Common myeloid progenitor, CD34-positive (primary cell): ENCODE data around the gene FCRL6.

Experiments used
- CTCF ChIA-PET: fragments of 350-600 bp; sonication (Branson Sonifier 250); formaldehyde crosslinking; loops from one replicate; lab custom pipeline; 2021; ENCODE audit warnings: antibody characterized with exemption; lab: Charles Lee
- POLR2A ChIA-PET: fragments of 350-600 bp; sonication (Branson Sonifier 250); formaldehyde crosslinking; loops from one replicate; lab custom pipeline; 2021; ENCODE audit warnings: antibody characterized with exemption; lab: Charles Lee
- DNase-seq, 3 donors: peaks; one replicate each; pipeline versions ENCODE4 v3.0.0 to v3.0.0-alpha.2; 2013
- H3K27ac ChIP-seq, 2 experiments: 1 replicate in 1 of 2; 2 replicates in 1 of 2; pipeline ENCODE4 v1.7.0; 2013; ENCODE audit warnings: inconsistent platforms in 2 of 2, low read length in 2 of 2, mild to moderate bottlenecking in 2 of 2, low read depth in 1 of 2, moderate library complexity in 1 of 2; ENCODE audit not compliant: severe bottlenecking in 2 of 2, insufficient read depth in 1 of 2, poor library complexity in 1 of 2
- H3K27me3 ChIP-seq, 5 experiments: replicated peaks in 2 of 5; 1 replicate in 3 of 5; 2 replicates in 2 of 5; pipeline versions ENCODE4 v1.6.1 to v1.7.0; 2013; ENCODE audit warnings: low read length in 4 of 5, mild to moderate bottlenecking in 2 of 5, moderate library complexity in 2 of 5, inconsistent platforms in 1 of 5; ENCODE audit not compliant: insufficient read depth in 5 of 5, control insufficient read depth in 4 of 5
- H3K36me3 ChIP-seq, 4 experiments: 1 replicate in 2 of 4; 2 replicates in 2 of 4; pipeline versions ENCODE4 v1.6.1 to v1.7.0; 2013; ENCODE audit warnings: low read length in 3 of 4, control low read depth in 1 of 4, mild to moderate bottlenecking in 1 of 4; ENCODE audit not compliant: control insufficient read depth in 4 of 4, insufficient read depth in 4 of 4
- H3K4me1 ChIP-seq, 4 experiments: 1 replicate in 3 of 4; 2 replicates in 1 of 4; pipeline versions ENCODE4 v1.6.1 to v1.7.1; 2013; ENCODE audit warnings: low read length in 3 of 4, mild to moderate bottlenecking in 3 of 4, control low read depth in 1 of 4, inconsistent platforms in 1 of 4, moderate library complexity in 1 of 4; ENCODE audit not compliant: control insufficient read depth in 4 of 4, insufficient read depth in 4 of 4; ENCODE audit errors: control extremely low read depth in 1 of 4
- H3K4me3 ChIP-seq, 7 experiments: 1 replicate in 4 of 7; 2 replicates in 3 of 7; pipeline versions ENCODE4 v1.5.1 to v1.7.0; 2013; ENCODE audit warnings: mild to moderate bottlenecking in 7 of 7, low read length in 6 of 7, moderate library complexity in 6 of 7, inconsistent platforms in 2 of 7, low read depth in 2 of 7, control low read depth in 1 of 7; ENCODE audit not compliant: insufficient read depth in 4 of 7, control insufficient read depth in 1 of 7; ENCODE audit errors: extremely low read depth in 1 of 7
- H3K9me3 ChIP-seq, 5 experiments: 1 replicate in 4 of 5; 2 replicates in 1 of 5; pipeline versions ENCODE4 v1.6.1 to v1.7.1; 2013; ENCODE audit warnings: low read length in 4 of 5, mild to moderate bottlenecking in 2 of 5, inconsistent platforms in 1 of 5, low read depth in 1 of 5, moderate library complexity in 1 of 5; ENCODE audit not compliant: control insufficient read depth in 4 of 5, insufficient read depth in 2 of 5; ENCODE audit errors: control extremely low read depth in 1 of 5
- WGBS: methylation state at CpG from one replicate; pipeline ENCODE4 v1.1.5; 2013; ENCODE audit not compliant: insufficient coverage; 5-methylcytosine and 5-hydroxymethylcytosine counted together

FCRL6 gene

DNA sequence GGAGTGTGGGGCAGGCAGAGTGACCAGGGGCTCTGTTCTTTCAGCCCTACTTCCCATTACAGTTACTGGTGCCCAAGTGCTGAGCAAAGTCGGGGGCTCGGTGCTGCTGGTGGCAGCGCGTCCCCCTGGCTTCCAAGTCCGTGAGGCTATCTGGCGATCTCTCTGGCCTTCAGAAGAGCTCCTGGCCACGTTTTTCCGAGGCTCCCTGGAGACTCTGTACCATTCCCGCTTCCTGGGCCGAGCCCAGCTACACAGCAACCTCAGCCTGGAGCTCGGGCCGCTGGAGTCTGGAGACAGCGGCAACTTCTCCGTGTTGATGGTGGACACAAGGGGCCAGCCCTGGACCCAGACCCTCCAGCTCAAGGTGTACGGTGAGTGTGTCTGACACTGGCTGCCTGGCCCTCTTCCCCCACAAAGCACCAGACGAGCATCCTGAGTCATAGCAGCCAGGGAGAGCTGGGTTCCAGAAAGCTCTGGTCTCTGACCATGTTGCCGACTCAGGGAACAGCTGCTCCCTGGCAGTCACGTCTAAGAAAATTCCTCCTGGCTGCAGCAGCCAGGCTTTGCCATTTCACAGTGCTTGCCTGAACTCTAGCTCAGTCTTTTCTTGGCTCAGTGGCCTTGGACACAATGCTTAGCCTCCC, 27.8 kb downstream of the FCRL6 start:
- ChIA-PET CTCF (interaction anchor here (0.7 to 11.9 kb wide), 17 partner anchors 10 to 186 kb away, joined by 3 to 111 read pairs (median 4); partner anchors contain the start of gene FCRL6), POLR2A (interaction anchor here (1.1 kb wide), 1 partner anchor 63 kb away, joined by 3 read pairs; no protein-coding TSS in a partner anchor)
- Histone ChIP-seq H3K9me3 (no peaks in the 10 kb centered on the region), H3K4me1 (peaks cover 4 to 23% (median 18%) of the 10 kb centered on the region in 4 experiments), H3K4me3 (no peak overlapping the region), H3K36me3 (no peaks in the 10 kb centered on the region), H3K27ac (no peak overlapping the region), H3K27me3 (no peaks in the 10 kb centered on the region)
- 98% methylated on average over 17 of the region's 18 CpGs for WGBS
- DNase-seq = no peak

- ChIA-PET CTCF (interaction anchor here (0.7 to 11.9 kb wide), 9 partner anchors 11 to 61 kb away, joined by 3 to 111 read pairs (median 7); partner anchors contain the start of gene FCRL6), POLR2A (interaction anchor here (1.1 kb wide), 1 partner anchor 62 kb away, joined by 3 read pairs; no protein-coding TSS in a partner anchor)
- H3K9me3 ChIP-seq = no peaks in the 10 kb centered on the region
- no peak overlapping the region for H3K4me3 ChIP-seq
- no peaks in the 10 kb centered on the region for H3K27me3 ChIP-seq
- DNase-seq = no peak
- H3K4me1 ChIP-seq = peaks cover 2 to 18% (median 14%) of the 10 kb centered on the region in 4 experiments
- no peaks in the 10 kb centered on the region for H3K36me3 ChIP-seq
- no peak overlapping the region for H3K27ac ChIP-seq
- WGBS = 92% methylated on average over 6 of the region's 8 CpGs
Measured at GRCh38 chr1:159830722-159831121, 28.6 kb downstream of the FCRL6 start.

DNA sequence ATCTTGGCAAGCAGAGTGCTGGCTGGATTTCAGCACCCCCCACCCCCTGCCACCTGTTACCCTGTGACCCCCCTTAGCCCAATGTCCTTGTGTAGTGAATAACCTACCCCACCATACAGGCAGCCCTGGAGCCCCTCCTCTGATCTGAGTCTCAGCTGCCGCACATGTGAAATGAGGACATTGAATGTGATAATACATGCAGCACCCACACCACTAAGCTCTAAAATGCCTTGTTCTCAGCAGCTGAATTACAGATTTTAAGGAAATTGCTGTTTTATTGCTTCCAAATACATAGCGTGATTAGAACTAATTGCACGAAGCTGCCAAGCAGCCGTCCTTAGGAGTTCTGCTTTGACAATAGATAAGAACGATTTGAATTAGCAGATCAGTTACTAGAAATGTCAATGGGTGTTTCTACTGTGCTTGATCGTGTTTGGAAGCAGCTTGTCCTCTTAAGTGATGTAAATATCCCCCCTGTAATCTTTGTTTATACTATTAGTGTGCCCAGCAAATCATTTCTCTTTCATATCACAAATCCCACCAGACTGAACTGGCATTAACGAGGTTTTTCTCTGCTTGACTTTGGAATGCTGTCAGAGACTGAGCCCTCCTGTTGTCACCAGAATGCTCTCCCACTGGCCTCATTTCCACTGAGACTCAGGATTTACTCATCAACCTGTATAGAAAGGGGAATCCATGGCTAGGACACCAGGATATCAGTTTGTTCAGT, 29.4 kb downstream of the FCRL6 start:
- CTCF ChIA-PET = interaction anchor here (0.7 to 11.9 kb wide), 10 partner anchors 10 to 60 kb away, joined by 3 to 111 read pairs (median 5); partner anchors contain the start of gene FCRL6
- H3K27me3 ChIP-seq = no peaks in the 10 kb centered on the region
- H3K27ac ChIP-seq = no peak overlapping the region
- H3K4me1 ChIP-seq = peaks cover 0 to 10% (median 5%) of the 10 kb centered on the region in 4 experiments
- H3K36me3 ChIP-seq = no peaks in the 10 kb centered on the region
- no peak for DNase-seq
- 95% methylated on average over 5 of the region's 7 CpGs for WGBS
- POLR2A ChIA-PET = interaction anchor here (1.1 kb wide), 1 partner anchor 33 kb away, joined by 4 read pairs; no protein-coding TSS in a partner anchor
- no peaks in the 10 kb centered on the region for H3K9me3 ChIP-seq
- H3K4me3 ChIP-seq = no peak overlapping the region

DNA sequence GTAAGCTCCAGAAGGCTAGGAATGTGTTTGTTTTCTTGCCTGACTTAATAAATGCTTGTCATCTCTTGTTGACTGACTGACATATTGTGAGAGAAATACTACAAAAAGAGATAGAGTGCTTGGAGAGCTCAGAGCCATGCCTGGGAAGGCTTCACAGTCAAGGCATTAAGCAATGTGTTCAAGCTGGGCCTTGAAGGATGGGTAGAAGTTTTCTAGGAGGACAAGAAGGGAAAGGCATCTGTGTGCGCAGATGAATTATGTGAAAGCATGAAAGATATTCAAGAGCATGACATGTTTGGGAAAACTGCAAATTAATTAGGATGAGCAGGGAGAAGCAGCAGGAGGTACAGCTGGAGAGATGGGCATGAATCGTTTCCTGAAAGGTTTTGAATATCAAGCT, 30.1 kb downstream of the FCRL6 start:
- Histone ChIP-seq H3K27me3 (no peaks in the 10 kb centered on the region), H3K27ac (no peak overlapping the region), H3K4me3 (no peak overlapping the region), H3K36me3 (no peaks in the 10 kb centered on the region), H3K9me3 (no peaks in the 10 kb centered on the region), H3K4me1 (peaks cover 0 to 4% (median 1%) of the 10 kb centered on the region in 4 experiments)
- ChIA-PET CTCF (interaction anchor here (0.7 to 11.9 kb wide), 10 partner anchors 9 to 107 kb away, joined by 3 to 111 read pairs (median 4); partner anchors contain the start of gene FCRL6), POLR2A (interaction anchor here (1.1 kb wide), 1 partner anchor 33 kb away, joined by 4 read pairs; no protein-coding TSS in a partner anchor)
- 100% methylated on average over 2 of the region's 2 CpGs for WGBS
- DNase-seq = no peak

- CTCF ChIA-PET = interaction anchor here (1.0 to 1.6 kb wide), 2 partner anchors 14 to 101 kb away, joined by 3 read pairs; no protein-coding TSS in a partner anchor
- 83% methylated on average over 1 of the region's 3 CpGs for WGBS
- Histone ChIP-seq H3K9me3 (no peaks in the 10 kb centered on the region), H3K4me3 (no peak overlapping the region), H3K36me3 (no peaks in the 10 kb centered on the region), H3K27ac (no peak overlapping the region), H3K27me3 (no peaks in the 10 kb centered on the region), H3K4me1 (peaks cover 0 to 5% (median 0%) of the 10 kb centered on the region in 4 experiments)
- POLR2A ChIA-PET = no interaction called here
- DNase-seq = no peak
Measured at GRCh38 chr1:159835356-159835755, 33.2 kb downstream of the FCRL6 start.

DNA sequence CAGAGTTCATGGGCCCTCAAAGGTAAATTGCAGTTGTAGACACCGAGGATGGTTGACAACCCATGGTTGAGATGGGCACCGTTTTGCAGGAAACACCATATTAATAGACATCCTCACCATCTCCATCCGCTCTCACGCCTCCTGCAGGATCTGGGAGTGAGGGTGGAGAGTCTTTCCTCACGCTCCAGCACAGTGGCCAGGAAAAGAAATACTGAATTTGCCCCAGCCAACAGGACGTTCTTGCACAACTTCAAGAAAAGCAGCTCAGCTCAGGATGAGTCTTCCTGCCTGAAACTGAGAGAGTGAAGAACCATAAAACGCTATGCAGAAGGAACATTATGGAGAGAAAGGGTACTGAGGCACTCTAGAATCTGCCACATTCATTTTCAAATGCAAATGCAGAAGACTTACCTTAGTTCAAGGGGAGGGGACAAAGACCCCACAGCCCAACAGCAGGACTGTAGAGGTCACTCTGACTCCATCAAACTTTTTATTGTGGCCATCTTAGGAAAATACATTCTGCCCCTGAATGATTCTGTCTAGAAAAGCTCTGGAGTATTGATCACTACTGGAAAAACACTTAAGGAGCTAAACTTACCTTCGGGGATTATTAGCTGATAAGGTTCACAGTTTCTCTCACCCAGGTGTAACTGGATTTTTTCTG, 33.8 kb downstream of the FCRL6 start:
- ChIA-PET CTCF (interaction anchor here (0.8 to 1.6 kb wide), 4 partner anchors 15 to 100 kb away, joined by 3 to 13 read pairs (median 3); no protein-coding TSS in a partner anchor), POLR2A (no interaction called here)
- H3K27me3 ChIP-seq = no peaks in the 10 kb centered on the region
- no peak overlapping the region for H3K27ac ChIP-seq
- no peak overlapping the region for H3K4me3 ChIP-seq
- H3K36me3 ChIP-seq = no peaks in the 10 kb centered on the region
- H3K4me1 ChIP-seq = peaks cover 0 to 5% (median 0%) of the 10 kb centered on the region in 4 experiments
- 100% methylated on average over 4 of the region's 8 CpGs for WGBS
- DNase-seq = peak in 1 of 3 donors; percentile 25
- H3K9me3 ChIP-seq = no peaks in the 10 kb centered on the region
